Astrocyte of the spinal cord (primary cell): Measurements from ENCODE around the gene HOXA10.
A peak's percentile ranks its signal among the peaks of the same experiment; 100 is the strongest.

Experiments used
- DNase-seq: peaks from one replicate; pipeline ENCODE4 v3.0.0; 2011; ENCODE audit warnings: low read depth, low spot score
- H3K4me3 ChIP-seq: 2 replicates; pipeline ENCODE4 v1.5.1; 2011; ENCODE audit warnings: low read depth, mild to moderate bottlenecking, low read length, moderate library complexity
- CTCF ChIP-seq: IDR thresholded peaks from 2 replicates; pipeline ENCODE4 v1.5.1; 2012; ENCODE audit warnings: low read depth, mild to moderate bottlenecking, low read length, inconsistent platforms
- in situ Hi-C: cut with HindIII; loops from 2 replicates; pipeline ENCODE4 v1.10.0; 2017; ENCODE audit warnings: low sequenced_read_pairs

HOXA10 gene

GRCh38 chr7:27166531-27167505 is 7.3 kb downstream of the HOXA10 start:
- in situ Hi-C loops = loop anchor here (25.0 kb wide), 1 partner anchor 780 kb away; no protein-coding TSS in a partner anchor
- DNase-seq = no peak
- H3K4me3 ChIP-seq = no peak overlapping the region
- no peak for TF ChIP-seq CTCF

- in situ Hi-C loops = loop anchor here (25.0 kb wide), 1 partner anchor 779 kb away; no protein-coding TSS in a partner anchor
- no peak for TF ChIP-seq CTCF
- peak overlapping the region; percentile 47 for H3K4me3 ChIP-seq
- DNase-seq = no peak
These were observed 8.1 kb downstream of the HOXA10 start for GRCh38 chr7:27165996-27166530.

- DNase-seq = peak; percentile 83
- in situ Hi-C loops = loop anchor here (25.0 kb wide), 1 partner anchor 778 kb away; no protein-coding TSS in a partner anchor
- TF ChIP-seq CTCF = peak; percentile 1
- peak within 1 kb of the TSS; percentile 47 for H3K4me3 ChIP-seq
These were observed 8.8 kb downstream of the HOXA10 start, which contains the start of gene HOXA9 for GRCh38 chr7:27165089-27165995. HOXA9 (minus strand) TSS chr7:27165537; CDS start chr7:27165457, 80 bp downstream.

- no peak for TF ChIP-seq CTCF
- DNase-seq = no peak
- peak overlapping the region; percentile 47 for H3K4me3 ChIP-seq
- in situ Hi-C loops = loop anchor here (25.0 kb wide), 1 partner anchor 777 kb away; no protein-coding TSS in a partner anchor
These were observed 9.6 kb downstream of the HOXA10 start for GRCh38 chr7:27164367-27165088.

- in situ Hi-C loops = loop anchor here (25.0 kb wide), 1 partner anchor 777 kb away; no protein-coding TSS in a partner anchor
- peak overlapping the region; percentile 47 for H3K4me3 ChIP-seq
- TF ChIP-seq CTCF = no peak
- DNase-seq = no peak
These were observed 10.1 kb downstream of the HOXA10 start for GRCh38 chr7:27164045-27164366.
